Activated naive CD8-positive, alpha-beta T cell treated with anti-CD3 and anti-CD28 coated beads, Interleukin-2, amount 50 U/mL, for 24 hours (primary cell): ENCODE measurements around the gene CYB561D2.

Experiments used
- ATAC-seq: fragments of 150-1000 bp; cut with Tn5 transposase; one replicate; pipeline ENCODE4 v1.10.0; 2021
- DNase-seq: peaks from one replicate; pipeline ENCODE4 v3.0.0; 2021
- H3K27ac Mint-ChIP-seq: one replicate; pipeline ENCODE4 v1.8.0; 2021; ENCODE audit warnings: mild to moderate bottlenecking, mixed read lengths
- H3K27me3 Mint-ChIP-seq: one replicate; pipeline ENCODE4 v1.8.0; 2021; ENCODE audit warnings: mixed read lengths
- H3K36me3 Mint-ChIP-seq: one replicate; pipeline ENCODE4 v1.8.0; 2021; ENCODE audit warnings: low read depth, mixed read lengths
- H3K4me1 Mint-ChIP-seq: one replicate; pipeline ENCODE4 v1.8.0; 2021; ENCODE audit warnings: mixed read lengths
- H3K4me3 Mint-ChIP-seq: one replicate; pipeline ENCODE4 v1.8.0; 2021; ENCODE audit warnings: mild to moderate bottlenecking, moderate library complexity, mixed read lengths
- H3K9me3 Mint-ChIP-seq: one replicate; pipeline ENCODE4 v1.8.0; 2021; ENCODE audit warnings: mixed read lengths

The CYB561D2 gene

DNA sequence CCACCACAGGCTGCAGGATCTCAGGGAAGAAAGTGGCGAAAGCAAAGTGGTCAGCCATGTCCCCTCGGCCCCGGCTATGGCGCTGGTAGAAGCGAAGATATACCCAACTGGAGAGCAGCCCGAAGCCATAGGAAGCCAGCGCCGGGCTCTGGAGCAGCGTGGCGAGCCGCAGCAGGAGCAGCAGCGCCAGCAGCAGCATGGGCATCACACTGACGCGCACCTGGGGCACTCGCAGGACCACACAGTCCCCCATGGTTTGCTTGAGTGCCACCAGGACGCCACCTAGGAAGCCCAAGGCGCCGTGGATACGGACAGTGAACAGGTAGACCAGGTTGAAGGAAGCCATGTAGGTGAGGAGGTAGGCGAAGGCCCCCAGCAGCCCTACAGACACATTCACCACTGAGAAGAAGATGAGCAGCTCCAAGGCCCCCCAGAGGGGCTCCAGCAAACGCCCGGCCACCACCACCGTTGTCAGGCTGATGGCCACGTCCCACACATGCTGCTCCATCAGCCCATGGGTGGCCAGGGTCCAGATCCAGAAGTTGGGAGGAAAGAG, 7.8 kb downstream of the CYB561D2 start:
- peaks cover 12% of the 10 kb centered on the region for H3K36me3 Mint-ChIP-seq
- DNase-seq (no peak), ATAC-seq (no peak)
- H3K27me3 Mint-ChIP-seq = no peaks in the 10 kb centered on the region
- H3K9me3 Mint-ChIP-seq = no peaks in the 10 kb centered on the region
- H3K4me3 Mint-ChIP-seq = peak overlapping the region; percentile 95
- H3K27ac Mint-ChIP-seq = peak overlapping the region; percentile 91
- peaks cover 40% of the 10 kb centered on the region for H3K4me1 Mint-ChIP-seq

DNA sequence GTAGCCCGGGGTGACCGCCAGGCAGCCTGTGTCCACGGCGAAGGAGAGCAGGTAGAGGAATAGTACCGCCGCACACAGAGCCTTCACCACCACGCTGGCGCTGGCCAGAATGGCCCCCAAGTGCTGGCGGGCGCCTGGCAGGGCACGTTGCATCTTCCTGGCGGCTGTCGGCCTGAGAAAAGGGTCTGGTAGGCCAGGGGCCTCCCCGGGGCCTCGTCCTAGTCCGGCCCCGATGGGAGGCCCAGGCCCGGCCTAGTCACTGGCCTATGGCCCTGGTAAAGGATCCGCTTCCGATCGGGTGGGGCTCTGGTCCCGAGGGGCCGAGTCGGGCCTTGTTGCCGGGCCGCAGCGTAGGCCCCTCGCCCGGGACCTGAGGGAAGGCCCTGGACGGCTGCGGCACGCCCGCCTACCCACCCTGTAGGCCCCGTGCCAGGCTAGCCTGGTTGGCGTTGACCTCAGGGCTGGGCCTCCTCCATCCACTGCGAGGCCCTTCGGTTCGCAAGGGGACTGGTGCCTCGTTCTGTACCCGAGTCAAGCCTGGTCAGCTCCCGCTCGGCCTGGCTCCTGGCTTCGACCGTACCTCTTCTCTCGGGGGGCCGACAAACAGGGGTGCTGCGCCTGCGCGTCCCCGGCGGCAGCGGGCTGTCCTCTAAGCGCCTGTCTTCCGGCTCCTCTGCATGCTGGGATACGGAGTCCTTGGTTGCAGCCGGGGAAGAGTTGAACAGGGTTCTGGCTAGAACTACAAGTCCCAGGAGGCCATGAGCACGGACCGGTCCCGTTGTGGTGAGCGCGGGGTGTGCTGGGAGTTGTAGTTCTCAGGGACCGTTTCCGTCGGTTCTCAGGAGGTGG, 8.5 kb downstream of the CYB561D2 start, which contains the start of gene TMEM115:
Gene TMEM115, minus strand, starts transcription at position 611 of the 849 bp plus-strand sequence. Its CDS starts 458 bp downstream, at position 153.
- Mint-ChIP-seq H3K9me3 (no peaks in the 10 kb centered on the region), H3K4me3 (peak within 1 kb of the TSS; percentile 95), H3K4me1 (peaks cover 40% of the 10 kb centered on the region), H3K27me3 (no peaks in the 10 kb centered on the region), H3K27ac (peak within 1 kb of the TSS; percentile 91), H3K36me3 (peaks cover 12% of the 10 kb centered on the region)
- DNase-seq = peak; percentile 93
- peak; percentile 100 for ATAC-seq

DNA sequence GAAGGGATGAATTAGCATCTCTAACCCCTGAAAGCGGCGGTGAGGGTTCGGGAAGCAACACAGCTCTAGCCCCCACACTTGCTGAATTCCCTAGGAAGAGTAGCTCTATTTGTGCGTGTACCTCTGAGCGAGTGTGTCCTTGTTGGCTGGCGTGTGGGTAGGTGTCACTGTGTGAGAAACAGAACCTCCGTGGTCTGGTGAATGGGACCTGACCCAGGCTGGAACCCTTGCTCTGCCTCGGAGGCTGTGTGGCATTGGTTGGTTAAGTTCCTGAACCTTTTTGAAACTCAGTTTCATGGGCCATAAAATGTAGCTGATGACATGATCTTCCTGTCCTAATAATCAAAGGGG, 9.1 kb downstream of the CYB561D2 start:
- peak overlapping the region; percentile 95 for H3K4me3 Mint-ChIP-seq
- H3K9me3 Mint-ChIP-seq = no peaks in the 10 kb centered on the region
- peaks cover 8% of the 10 kb centered on the region for H3K36me3 Mint-ChIP-seq
- ATAC-seq (no peak), DNase-seq (no peak)
- peak overlapping the region; percentile 91 for H3K27ac Mint-ChIP-seq
- no peaks in the 10 kb centered on the region for H3K27me3 Mint-ChIP-seq
- H3K4me1 Mint-ChIP-seq = peaks cover 38% of the 10 kb centered on the region

DNA sequence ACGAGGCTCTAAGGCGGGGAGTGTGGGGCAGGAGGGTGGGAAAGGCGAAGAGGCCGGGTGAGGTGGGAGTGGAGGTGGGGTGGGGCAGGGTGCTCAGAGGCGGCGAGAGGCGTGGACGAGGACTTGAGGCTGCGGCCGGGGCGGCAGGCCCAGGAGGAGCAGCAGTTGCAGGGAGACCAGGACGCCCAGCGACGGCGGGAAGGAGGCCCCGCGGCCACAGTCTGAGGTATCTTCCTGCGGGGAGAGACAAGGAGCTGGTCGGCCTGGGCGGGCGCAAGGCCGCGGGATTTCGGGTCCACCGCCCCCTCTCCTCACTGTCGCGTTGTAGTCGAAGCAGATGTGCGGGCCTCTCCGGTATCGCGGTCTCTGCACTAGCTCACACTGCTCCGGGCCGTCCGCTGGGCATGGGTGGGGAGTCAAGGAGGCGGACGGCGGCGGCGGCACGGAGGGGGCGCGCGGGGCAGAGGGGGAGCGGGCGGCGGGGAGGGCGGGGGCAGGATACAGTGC, 14.0 kb downstream of the CYB561D2 start:
- peak overlapping the region; percentile 73 for H3K4me3 Mint-ChIP-seq
- no peaks in the 10 kb centered on the region for H3K36me3 Mint-ChIP-seq
- no peak overlapping the region for H3K27ac Mint-ChIP-seq
- no peaks in the 10 kb centered on the region for H3K27me3 Mint-ChIP-seq
- peaks cover 17% of the 10 kb centered on the region for H3K4me1 Mint-ChIP-seq
- H3K9me3 Mint-ChIP-seq = no peaks in the 10 kb centered on the region
- no peak for DNase-seq
- ATAC-seq = peak; percentile 5

DNA sequence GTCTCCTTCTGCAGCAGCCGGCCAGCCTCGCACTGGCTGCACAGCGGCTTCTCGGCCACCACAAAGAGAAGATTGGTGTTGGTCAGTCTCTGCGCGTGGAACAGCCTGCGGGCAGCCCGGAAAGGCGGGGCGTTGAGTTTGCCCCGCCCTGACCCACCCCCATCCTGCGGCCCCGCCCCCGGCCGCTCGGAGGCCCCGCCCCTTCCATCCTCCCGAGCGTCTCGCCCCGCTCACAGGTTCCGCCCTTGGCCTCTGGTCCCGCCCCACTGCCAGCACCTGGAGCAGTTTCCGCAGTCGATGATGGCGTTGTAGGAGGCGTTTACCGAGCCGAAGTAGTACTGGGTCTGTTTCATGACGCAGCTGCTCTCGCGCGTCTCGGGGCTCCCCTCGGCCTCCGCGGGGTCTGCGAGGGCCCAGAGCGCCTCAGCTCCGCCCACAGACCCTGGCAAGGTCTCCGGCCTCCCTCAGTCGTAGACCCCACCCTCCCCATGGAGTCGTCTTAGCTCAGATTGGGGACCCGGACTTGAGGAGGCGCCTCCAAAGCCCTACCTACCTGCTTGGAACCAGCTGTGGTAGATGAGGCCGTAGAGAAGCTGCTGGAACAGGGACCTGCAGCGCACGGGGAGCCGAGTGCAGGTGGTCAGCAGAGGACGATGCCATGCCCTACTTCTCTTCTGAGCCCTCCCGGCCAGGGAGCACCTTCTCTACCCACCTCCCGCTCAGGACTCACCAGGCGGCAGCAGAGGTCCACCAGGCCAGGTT, 14.6 kb downstream of the CYB561D2 start:
- peak; percentile 94 for DNase-seq
- H3K36me3 Mint-ChIP-seq = no peaks in the 10 kb centered on the region
- no peaks in the 10 kb centered on the region for H3K9me3 Mint-ChIP-seq
- no peaks in the 10 kb centered on the region for H3K27me3 Mint-ChIP-seq
- peak overlapping the region; percentile 73 for H3K4me3 Mint-ChIP-seq
- peaks cover 11% of the 10 kb centered on the region for H3K4me1 Mint-ChIP-seq
- no peak overlapping the region for H3K27ac Mint-ChIP-seq
- peak; percentile 94 for ATAC-seq

DNA sequence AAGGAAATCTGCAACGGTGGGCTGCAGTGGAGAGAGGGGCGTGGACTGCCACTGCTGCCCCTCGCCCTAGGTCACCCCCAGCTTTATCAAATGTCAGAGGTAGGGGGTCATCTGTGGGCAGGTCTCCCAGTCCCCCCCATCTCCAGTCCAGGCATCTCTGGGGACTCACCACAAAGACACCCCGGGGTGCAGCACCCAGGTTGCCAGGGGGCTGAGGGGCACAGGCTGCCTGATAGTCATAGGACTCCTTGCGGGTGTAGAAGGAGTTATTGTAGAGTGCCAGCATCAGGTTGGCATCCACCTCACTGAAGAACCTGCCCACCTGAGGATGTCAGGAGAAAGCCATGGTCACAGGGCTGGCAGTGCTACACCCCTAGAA, 15.2 kb downstream of the CYB561D2 start:
- Mint-ChIP-seq H3K27ac (no peak overlapping the region), H3K36me3 (no peaks in the 10 kb centered on the region), H3K4me1 (peaks cover 10% of the 10 kb centered on the region), H3K27me3 (no peaks in the 10 kb centered on the region), H3K4me3 (peak overlapping the region; percentile 73), H3K9me3 (no peaks in the 10 kb centered on the region)
- DNase-seq (no peak), ATAC-seq (no peak)

DNA sequence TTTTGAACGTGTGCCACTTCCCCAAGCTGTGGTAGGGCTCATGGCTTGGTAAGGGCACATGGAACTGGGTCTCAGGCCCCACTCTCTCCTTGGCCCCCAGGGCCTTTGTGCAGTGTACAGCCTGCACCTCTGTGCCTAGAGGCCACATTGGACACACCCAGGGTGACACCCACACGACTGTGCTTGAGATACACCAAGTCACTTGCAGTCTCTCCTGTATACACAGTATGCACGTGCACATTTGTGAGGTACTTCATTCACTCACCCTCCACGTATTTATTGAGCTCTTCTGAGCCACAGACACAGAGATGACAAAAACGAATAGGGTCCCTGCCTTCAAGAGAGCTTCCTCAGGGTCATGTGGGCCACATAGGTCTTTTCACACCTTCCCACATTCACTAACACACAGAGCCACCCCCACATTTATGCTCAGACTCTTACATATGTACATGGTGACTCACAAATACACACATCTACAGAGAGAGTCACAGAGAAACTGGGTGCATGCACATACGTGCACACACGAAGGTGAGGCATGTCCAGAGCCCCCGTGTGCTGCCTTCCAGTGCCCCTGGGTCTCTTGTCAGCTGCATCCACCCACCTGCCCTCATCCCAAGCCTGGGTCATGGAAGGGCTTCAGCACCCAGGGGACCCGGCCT, 18.5 kb downstream of the CYB561D2 start:
- ATAC-seq (no peak), DNase-seq (no peak)
- H3K9me3 Mint-ChIP-seq = no peaks in the 10 kb centered on the region
- H3K27ac Mint-ChIP-seq = no peak overlapping the region
- no peaks in the 10 kb centered on the region for H3K27me3 Mint-ChIP-seq
- no peaks in the 10 kb centered on the region for H3K36me3 Mint-ChIP-seq
- H3K4me1 Mint-ChIP-seq = peaks cover 14% of the 10 kb centered on the region
- H3K4me3 Mint-ChIP-seq = no peak overlapping the region

DNA sequence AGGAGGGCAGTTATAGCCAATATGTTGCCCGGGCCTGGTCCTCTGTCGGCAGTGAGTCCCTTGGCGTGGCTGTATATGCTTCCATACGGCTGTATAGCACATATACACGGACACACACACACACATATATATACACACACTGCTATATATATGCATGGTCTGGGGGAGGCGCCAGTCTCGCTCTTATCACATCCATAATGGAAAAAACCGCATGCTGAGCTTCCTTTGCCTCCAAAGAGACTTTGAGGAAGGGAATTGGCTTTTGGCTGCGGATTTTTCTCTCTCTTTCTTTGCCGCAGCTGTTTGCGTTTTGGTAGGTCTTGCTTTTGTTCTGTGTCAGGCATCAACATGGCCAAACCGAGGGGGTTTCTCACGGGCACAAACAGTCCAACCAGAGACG, 19.9 kb downstream of the CYB561D2 start:
- H3K27me3 Mint-ChIP-seq = no peaks in the 10 kb centered on the region
- H3K9me3 Mint-ChIP-seq = no peaks in the 10 kb centered on the region
- H3K27ac Mint-ChIP-seq = no peak overlapping the region
- DNase-seq (no peak), ATAC-seq (no peak)
- peaks cover 10% of the 10 kb centered on the region for H3K4me1 Mint-ChIP-seq
- no peaks in the 10 kb centered on the region for H3K36me3 Mint-ChIP-seq
- H3K4me3 Mint-ChIP-seq = no peak overlapping the region

DNA sequence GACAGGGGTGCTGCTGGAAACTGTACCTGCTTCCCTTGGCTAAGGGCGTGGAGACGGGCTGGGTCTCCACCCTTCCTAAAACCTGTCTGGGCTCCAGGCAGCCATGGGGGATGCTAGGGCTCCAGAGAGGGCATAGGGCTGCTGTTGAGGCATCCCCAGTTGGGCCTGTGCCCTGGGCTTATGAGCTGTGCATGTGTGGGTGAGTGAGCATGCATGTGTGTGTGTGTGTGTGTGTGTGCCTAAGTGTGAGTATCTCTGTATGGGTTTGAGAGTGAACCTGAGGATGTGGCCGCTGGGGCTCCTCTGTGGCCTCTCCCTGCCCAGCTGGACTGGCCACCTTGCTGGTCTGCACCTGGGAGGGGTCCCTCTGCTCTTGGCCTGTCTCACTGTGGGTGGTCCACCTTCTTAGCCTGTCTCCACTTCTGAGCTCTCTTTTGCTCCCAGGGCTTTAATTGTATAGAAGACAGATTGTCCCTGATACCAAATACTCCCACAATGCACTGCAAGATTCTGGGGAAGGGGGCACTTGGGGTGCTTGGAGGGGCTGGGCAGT, 20.5 kb downstream of the CYB561D2 start:
- H3K27me3 Mint-ChIP-seq = no peaks in the 10 kb centered on the region
- no peak overlapping the region for H3K27ac Mint-ChIP-seq
- H3K4me3 Mint-ChIP-seq = no peak overlapping the region
- no peak for ATAC-seq
- DNase-seq = no peak
- H3K4me1 Mint-ChIP-seq = peaks cover 4% of the 10 kb centered on the region
- H3K36me3 Mint-ChIP-seq = no peaks in the 10 kb centered on the region
- no peaks in the 10 kb centered on the region for H3K9me3 Mint-ChIP-seq

DNA sequence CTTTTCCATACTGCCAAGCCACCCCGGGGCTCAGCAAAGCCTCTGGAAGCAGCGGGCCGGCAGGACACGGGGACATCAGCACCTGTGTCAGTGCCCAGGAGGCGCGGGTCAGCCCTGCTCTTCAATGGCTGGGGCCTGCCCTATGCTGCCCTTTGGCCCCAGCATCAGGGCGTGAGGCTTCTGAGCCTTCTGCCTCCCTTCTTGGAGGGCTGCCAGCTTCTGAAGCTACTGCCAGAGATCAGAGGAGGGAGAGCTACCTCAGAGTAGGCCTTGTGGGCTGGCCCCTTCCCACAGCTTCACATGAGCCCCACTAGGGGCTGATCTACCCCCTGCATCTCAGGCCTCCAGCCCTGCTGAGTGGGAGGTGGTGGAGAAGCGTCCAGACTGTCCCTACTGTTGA, 21.7 kb downstream of the CYB561D2 start:
- Mint-ChIP-seq H3K9me3 (no peaks in the 10 kb centered on the region), H3K36me3 (no peaks in the 10 kb centered on the region), H3K4me3 (no peak overlapping the region), H3K27me3 (no peaks in the 10 kb centered on the region), H3K27ac (no peak overlapping the region), H3K4me1 (peaks cover 4% of the 10 kb centered on the region)
- DNase-seq = no peak
- no peak for ATAC-seq

DNA sequence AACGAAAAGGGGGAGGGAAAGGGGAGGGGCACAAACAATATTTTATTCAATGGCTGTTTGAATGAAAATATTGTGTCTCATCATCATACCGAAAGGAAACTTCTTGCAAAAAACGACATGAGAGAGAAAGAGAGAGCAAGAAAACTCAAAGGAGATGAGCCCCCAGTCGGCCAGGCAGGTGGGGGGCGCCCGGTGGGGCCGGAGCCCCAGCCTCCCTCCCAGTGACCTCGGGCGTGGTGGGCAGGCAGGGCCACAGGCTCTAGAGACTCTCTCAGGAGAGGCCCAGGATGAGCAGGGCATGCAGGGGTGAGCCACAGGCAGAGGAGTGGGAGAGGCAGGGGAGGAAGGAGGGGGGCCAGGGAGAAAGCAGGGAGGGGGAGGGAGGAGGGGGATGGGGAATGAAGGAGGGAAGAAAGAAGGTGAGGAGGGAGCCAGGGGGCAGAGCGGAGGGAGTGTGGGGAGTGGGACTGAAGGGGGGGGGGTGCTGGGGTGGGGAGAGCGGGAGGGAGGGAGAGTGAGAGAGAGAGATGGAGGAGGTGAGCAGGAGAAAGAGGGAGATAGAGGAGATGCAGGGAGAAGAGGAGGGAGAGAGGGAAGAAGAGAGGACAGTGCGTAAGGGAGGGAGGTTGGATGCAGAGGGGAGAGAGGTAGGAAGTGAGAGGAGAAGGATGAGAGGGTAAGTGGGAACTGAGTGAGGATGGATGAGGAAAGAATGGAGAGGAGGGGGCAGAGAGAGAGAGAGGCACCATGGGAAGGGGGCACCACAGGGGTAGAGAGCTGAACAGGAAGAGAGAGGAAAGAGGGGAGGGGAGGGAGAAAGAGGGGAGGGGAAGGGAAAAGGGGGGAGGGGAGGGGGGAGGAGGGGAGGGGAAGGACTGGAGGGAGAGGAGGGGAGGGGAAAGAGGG, 22.7 kb downstream of the CYB561D2 start:
- Mint-ChIP-seq H3K27ac (no peak overlapping the region), H3K36me3 (no peaks in the 10 kb centered on the region), H3K9me3 (no peaks in the 10 kb centered on the region)

DNA sequence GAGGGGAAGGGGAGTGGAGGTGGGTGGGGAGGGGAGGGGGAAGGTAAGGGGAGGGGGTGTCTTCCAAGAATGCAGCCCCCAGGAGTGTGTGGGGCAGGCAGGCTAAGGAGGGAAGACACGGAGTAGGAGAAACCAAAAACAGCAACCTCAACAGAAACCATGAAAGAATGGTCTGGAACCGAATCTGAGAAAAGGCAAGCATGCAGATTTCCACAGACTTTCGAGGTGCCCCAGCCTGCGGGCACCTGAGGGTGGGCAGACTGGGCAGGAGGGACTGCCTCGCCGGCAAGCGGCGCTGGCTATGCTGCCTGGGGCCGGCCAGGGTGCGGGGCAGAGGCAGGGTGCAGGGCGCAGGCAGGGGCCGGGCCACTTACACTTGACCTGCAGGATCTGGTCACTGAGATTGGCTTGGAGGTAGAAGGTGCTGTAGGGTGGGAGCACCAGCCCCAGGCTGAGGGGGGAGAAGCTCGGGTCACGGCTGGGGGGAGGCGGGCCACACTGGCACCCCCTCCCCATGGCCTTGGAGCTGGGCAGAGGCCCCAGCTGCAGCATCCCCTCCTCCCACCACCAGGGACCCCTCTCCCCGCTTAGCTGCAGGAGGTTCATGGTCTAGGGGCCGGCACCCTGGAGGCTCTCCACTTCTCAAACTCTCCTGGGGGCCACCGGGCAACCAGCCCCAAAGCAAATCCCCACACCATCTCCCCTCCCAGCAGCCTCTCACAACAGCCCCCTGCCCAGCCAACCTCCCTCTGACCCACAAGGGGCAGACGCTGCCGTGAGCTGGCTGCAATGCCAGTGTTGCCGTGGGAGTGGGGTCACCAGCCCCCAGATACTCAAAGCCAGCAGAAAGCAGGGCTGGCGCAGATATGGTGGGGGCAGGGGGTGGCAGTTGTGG, 23.9 kb downstream of the CYB561D2 start:
- Mint-ChIP-seq H3K27ac (no peak overlapping the region), H3K9me3 (no peaks in the 10 kb centered on the region), H3K27me3 (no peaks in the 10 kb centered on the region), H3K36me3 (no peaks in the 10 kb centered on the region), H3K4me3 (no peak overlapping the region), H3K4me1 (peaks cover 4% of the 10 kb centered on the region)
- ATAC-seq (no peak), DNase-seq (no peak)

More for the DNA sequence above, 22.7 kb downstream of the CYB561D2 start:
- DNase-seq (no peak), ATAC-seq (no peak)
- Mint-ChIP-seq H3K4me1 (peaks cover 4% of the 10 kb centered on the region), H3K27me3 (no peaks in the 10 kb centered on the region), H3K4me3 (no peak overlapping the region)
